ENCODE results near the gene CACNG1.
"Not testable (repeated sequence)": the region's sequence is repeated elsewhere in the genome, so short reads cannot be mapped to it uniquely, and the experiment has no call there.

Gene CACNG1

GRCh38 chr17:67026341-67026740, 18.0 kb upstream of the CACNG1 start:
- DNase-seq: no peak

GRCh38 chr17:67027031-67027628, 17.2 kb upstream of the CACNG1 start:
- DNase-seq: no peak

- no peak for DNase-seq
Measured at GRCh38 chr17:67030641-67031040, 13.7 kb upstream of the CACNG1 start.

- DNase-seq: no peak
Measured at GRCh38 chr17:67032382-67032781, 12.0 kb upstream of the CACNG1 start.

- DNase-seq: no peak
Measured at GRCh38 chr17:67032985-67033384, 11.4 kb upstream of the CACNG1 start.

GRCh38 chr17:67033613-67034012, 10.7 kb upstream of the CACNG1 start:
- no peak for DNase-seq

- DNase-seq: no peak
Measured at GRCh38 chr17:67035131-67036083, 8.9 kb upstream of the CACNG1 start.

GRCh38 chr17:67038861-67039365, 5.4 kb upstream of the CACNG1 start:
- DNase-seq: no peak

GRCh38 chr17:67040652-67041051, 3.7 kb upstream of the CACNG1 start:
- no peak for DNase-seq

GRCh38 chr17:67041119-67041518, 3.2 kb upstream of the CACNG1 start:
- not testable (repeated sequence) for DNase-seq

GRCh38 chr17:67041531-67041930, 2.8 kb upstream of the CACNG1 start:
- no peak for DNase-seq

- DNase-seq: no peak
Measured at GRCh38 chr17:67041941-67042899, 2.1 kb upstream of the CACNG1 start.

- no peak for DNase-seq
Measured at GRCh38 chr17:67043283-67043682, 1.1 kb upstream of the CACNG1 start.

- no peak for DNase-seq
Measured at GRCh38 chr17:67044940-67045339, 586 bp downstream of the CACNG1 start.

GRCh38 chr17:67046398-67046797, 2.0 kb downstream of the CACNG1 start:
- DNase-seq: no peak

- DNase-seq: no peak
Measured at GRCh38 chr17:67047382-67047781, 3.0 kb downstream of the CACNG1 start.

- no peak for DNase-seq
Measured at GRCh38 chr17:67049025-67049739, 4.8 kb downstream of the CACNG1 start.

GRCh38 chr17:67050066-67050465, 5.7 kb downstream of the CACNG1 start:
- DNase-seq: no peak

- no peak for DNase-seq
Measured at GRCh38 chr17:67050471-67051154, 6.3 kb downstream of the CACNG1 start.

GRCh38 chr17:67051155-67051538, 6.8 kb downstream of the CACNG1 start:
- no peak for DNase-seq

- no peak for DNase-seq
Measured at GRCh38 chr17:67051837-67052236, 7.5 kb downstream of the CACNG1 start.
